B cell (primary cell): ENCODE results near the gene ARFGAP2.

ENCODE experiments used
- EZH2 ChIP-seq: IDR thresholded peaks from 2 replicates; pipeline ENCODE4 v1.6.1; 2012; ENCODE audit warnings: borderline replicate concordance, low read depth, mild to moderate bottlenecking, moderate library complexity, low read length; ENCODE audit not compliant: insufficient read depth, poor library complexity, severe bottlenecking
- TF ChIP-seq, protein P1 (sequence below): fragments of 200-600 bp; IDR thresholded peaks from one replicate; pipeline ENCODE4 v1.8.0; 2022; ENCODE audit warnings: antibody characterized with exemption, mild to moderate bottlenecking

DNA sequence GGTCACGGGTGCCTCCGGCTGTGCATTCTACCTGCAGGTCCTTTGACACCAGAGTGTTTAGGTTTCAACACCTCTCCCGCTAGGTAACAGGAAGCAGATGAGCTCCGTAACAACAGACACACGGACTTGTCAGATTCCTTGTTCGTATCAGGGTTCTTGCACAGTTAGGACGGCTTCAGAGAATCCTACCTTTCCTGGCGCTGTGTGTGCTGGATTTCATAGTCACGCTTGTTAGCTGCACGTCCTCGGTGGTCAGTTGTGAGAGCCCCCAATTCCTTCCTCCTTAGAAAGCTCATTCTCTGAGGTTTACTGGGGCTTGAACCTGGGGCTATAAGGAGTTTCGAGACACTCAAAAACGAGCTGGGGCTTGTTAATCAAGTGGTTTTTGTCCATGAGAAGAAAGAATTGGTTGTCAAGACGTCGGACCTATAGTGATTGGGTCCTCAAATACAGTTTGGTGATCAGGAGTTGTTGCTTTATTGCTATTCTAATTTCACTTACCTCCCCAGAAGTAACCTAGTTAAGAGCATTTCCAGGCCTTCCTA, 38.8 kb upstream of the ARFGAP2 start:
- no peak for TF ChIP-seq EZH2
- TF ChIP-seq, protein P1, sequence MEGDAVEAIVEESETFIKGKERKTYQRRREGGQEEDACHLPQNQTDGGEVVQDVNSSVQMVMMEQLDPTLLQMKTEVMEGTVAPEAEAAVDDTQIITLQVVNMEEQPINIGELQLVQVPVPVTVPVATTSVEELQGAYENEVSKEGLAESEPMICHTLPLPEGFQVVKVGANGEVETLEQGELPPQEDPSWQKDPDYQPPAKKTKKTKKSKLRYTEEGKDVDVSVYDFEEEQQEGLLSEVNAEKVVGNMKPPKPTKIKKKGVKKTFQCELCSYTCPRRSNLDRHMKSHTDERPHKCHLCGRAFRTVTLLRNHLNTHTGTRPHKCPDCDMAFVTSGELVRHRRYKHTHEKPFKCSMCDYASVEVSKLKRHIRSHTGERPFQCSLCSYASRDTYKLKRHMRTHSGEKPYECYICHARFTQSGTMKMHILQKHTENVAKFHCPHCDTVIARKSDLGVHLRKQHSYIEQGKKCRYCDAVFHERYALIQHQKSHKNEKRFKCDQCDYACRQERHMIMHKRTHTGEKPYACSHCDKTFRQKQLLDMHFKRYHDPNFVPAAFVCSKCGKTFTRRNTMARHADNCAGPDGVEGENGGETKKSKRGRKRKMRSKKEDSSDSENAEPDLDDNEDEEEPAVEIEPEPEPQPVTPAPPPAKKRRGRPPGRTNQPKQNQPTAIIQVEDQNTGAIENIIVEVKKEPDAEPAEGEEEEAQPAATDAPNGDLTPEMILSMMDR: no peak
